OCI-LY1 (cell line): ENCODE results near the gene REPS2.

ENCODE experiments used
- H2AFZ ChIP-seq: fragments of 200-600 bp; sonication (generic), shearing (Covaris generic); 2 replicates; pipeline ENCODE4 v1.6.0; 2014; ENCODE audit warnings: antibody characterized with exemption, mild to moderate bottlenecking, low read length
- H3F3A ChIP-seq: fragments of 200-600 bp; sonication (generic), shearing (Covaris generic); 2 replicates; pipeline ENCODE4 v1.6.0; 2014; ENCODE audit warnings: mild to moderate bottlenecking, antibody characterized with exemption, low read length, moderate library complexity; ENCODE audit not compliant: insufficient read depth
- H3K27ac ChIP-seq: fragments of 200-600 bp; sonication (generic); 2 replicates; pipeline ENCODE4 v1.5.1; 2014; ENCODE audit warnings: low read length, mixed run types, mild to moderate bottlenecking, low read depth; ENCODE audit not compliant: poor library complexity, severe bottlenecking
- H3K27me3 ChIP-seq: fragments of 200-600 bp; sonication (generic); 2 replicates; pipeline ENCODE4 v1.6.0; 2014; ENCODE audit warnings: antibody characterized with exemption, mild to moderate bottlenecking, low read length, moderate library complexity; ENCODE audit not compliant: insufficient read depth
- H3K36me3 ChIP-seq: fragments of 200-600 bp; sonication (generic); 2 replicates; pipeline ENCODE4 v1.6.1; 2014; ENCODE audit warnings: mild to moderate bottlenecking, antibody characterized with exemption, low read length, moderate library complexity, mixed read lengths; ENCODE audit not compliant: insufficient read depth
- H3K4me1 ChIP-seq: fragments of 200-600 bp; sonication (generic); 2 replicates; pipeline ENCODE4 v1.5.1; 2014; ENCODE audit warnings: mild to moderate bottlenecking, low read length, moderate library complexity; ENCODE audit not compliant: insufficient read depth, severe bottlenecking
- H3K4me2 ChIP-seq: fragments of 200-600 bp; sonication (generic), shearing (Covaris generic); 2 replicates; pipeline ENCODE4 v1.6.1; 2014; ENCODE audit warnings: low read length
- H3K4me3 ChIP-seq: fragments of 200-600 bp; sonication (generic); 2 replicates; pipeline ENCODE4 v1.5.1; 2014; ENCODE audit warnings: low read length, low read depth, mild to moderate bottlenecking, mixed read lengths; ENCODE audit not compliant: poor library complexity, severe bottlenecking
- H3K79me2 ChIP-seq: fragments of 200-600 bp; shearing (Covaris generic); 2 replicates; pipeline ENCODE4 v1.6.1; 2016; ENCODE audit warnings: mixed run types, low read length, mixed read lengths; ENCODE audit not compliant: insufficient read depth
- H3K9ac ChIP-seq: fragments of 200-600 bp; sonication (generic), shearing (Covaris generic); 2 replicates; pipeline ENCODE4 v1.6.1; 2014; ENCODE audit warnings: mild to moderate bottlenecking, low read length, mixed read lengths
- H3K9me2 ChIP-seq: fragments of 200-600 bp; sonication (generic), shearing (Covaris generic); 2 replicates; pipeline ENCODE4 v1.6.1; 2014; ENCODE audit warnings: low read depth, mild to moderate bottlenecking, low read length, mixed read lengths
- H3K9me3 ChIP-seq: fragments of 200-600 bp; shearing (Covaris generic); 2 replicates; pipeline ENCODE4 v1.6.1; 2014; ENCODE audit warnings: low read length, mixed read lengths
- H4K20me1 ChIP-seq: fragments of 200-600 bp; sonication (generic), shearing (Covaris generic); 2 replicates; pipeline ENCODE4 v1.6.0; 2016; ENCODE audit warnings: mild to moderate bottlenecking, low read length; ENCODE audit not compliant: insufficient read depth
- EZH2 ChIP-seq: fragments of 200-600 bp; sonication (generic), shearing (Covaris generic); IDR thresholded peaks from 2 replicates; pipeline ENCODE4 v1.8.0; 2017; ENCODE audit warnings: borderline replicate concordance, mixed run types, mild to moderate bottlenecking, antibody characterized with exemption, low read length, moderate library complexity, mixed read lengths
- TF ChIP-seq, protein P1 (sequence below): fragments of 200-600 bp; sonication (generic), shearing (Covaris generic); IDR thresholded peaks from 2 replicates; pipeline ENCODE4 v1.5.1; 2017; ENCODE audit warnings: mild to moderate bottlenecking, antibody characterized with exemption, low read length, moderate library complexity, mixed read lengths

REPS2 gene

DNA sequence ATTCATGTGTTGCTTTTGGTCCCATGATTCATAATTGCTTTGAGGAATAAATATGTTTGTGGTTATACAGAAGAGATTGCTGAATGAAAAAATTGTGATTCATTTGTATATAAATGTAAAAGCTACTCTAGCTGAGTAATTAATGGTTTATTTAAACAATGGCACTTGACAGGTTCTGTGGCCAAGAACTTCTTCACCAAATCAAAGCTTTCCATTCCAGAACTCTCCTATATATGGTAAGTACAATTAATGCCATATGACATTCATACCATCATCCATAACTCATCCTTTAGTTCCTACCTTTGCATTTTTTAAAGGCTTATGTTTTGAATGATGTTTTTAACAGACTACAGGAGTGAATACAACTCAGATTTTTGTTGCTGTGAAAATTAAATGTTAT, 105.8 kb downstream of the REPS2 start:
- Histone ChIP-seq H3K9me3 (no peaks in the 10 kb centered on the region), H3K4me3 (no peak overlapping the region), H3K9ac (no peak overlapping the region), H3K9me2 (no peaks in the 10 kb centered on the region), H3K79me2 (no peaks in the 10 kb centered on the region), H3K4me1 (no peaks in the 10 kb centered on the region), H2AFZ (no peak overlapping the region), H3K27me3 (no peaks in the 10 kb centered on the region), H3K27ac (no peak overlapping the region), H3F3A (no peaks in the 10 kb centered on the region), H3K4me2 (no peak overlapping the region), H4K20me1 (no peaks in the 10 kb centered on the region), H3K36me3 (no peaks in the 10 kb centered on the region)
- no peak for TF ChIP-seq EZH2
- TF ChIP-seq, protein P1, sequence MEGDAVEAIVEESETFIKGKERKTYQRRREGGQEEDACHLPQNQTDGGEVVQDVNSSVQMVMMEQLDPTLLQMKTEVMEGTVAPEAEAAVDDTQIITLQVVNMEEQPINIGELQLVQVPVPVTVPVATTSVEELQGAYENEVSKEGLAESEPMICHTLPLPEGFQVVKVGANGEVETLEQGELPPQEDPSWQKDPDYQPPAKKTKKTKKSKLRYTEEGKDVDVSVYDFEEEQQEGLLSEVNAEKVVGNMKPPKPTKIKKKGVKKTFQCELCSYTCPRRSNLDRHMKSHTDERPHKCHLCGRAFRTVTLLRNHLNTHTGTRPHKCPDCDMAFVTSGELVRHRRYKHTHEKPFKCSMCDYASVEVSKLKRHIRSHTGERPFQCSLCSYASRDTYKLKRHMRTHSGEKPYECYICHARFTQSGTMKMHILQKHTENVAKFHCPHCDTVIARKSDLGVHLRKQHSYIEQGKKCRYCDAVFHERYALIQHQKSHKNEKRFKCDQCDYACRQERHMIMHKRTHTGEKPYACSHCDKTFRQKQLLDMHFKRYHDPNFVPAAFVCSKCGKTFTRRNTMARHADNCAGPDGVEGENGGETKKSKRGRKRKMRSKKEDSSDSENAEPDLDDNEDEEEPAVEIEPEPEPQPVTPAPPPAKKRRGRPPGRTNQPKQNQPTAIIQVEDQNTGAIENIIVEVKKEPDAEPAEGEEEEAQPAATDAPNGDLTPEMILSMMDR, result no peak

DNA sequence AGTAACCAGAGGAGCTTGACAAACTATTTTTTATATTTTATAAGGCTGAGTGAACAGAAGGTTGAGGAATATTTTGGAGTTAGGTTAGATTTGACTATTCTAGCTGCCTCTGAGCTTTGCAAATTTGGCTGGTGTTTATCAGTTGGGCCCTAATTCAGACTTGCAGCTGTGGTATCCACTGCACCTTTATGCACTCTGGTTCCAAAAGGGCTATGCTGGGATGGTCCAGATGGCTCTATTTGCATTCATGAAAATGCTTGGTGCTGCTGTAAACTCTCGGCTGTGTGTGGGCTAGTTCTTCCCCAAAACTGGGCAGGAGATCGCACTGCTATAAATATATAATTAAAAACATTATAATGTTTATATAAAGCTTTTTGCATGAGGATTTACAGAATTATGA, 106.3 kb downstream of the REPS2 start:
- no peak for TF ChIP-seq EZH2
- TF ChIP-seq, protein P1, result no peak
- Histone ChIP-seq H3K79me2 (no peaks in the 10 kb centered on the region), H3K9me2 (no peaks in the 10 kb centered on the region), H3K27me3 (no peaks in the 10 kb centered on the region), H2AFZ (no peak overlapping the region), H3K4me2 (no peak overlapping the region), H3K4me3 (no peak overlapping the region), H3K36me3 (no peaks in the 10 kb centered on the region), H3K9ac (no peak overlapping the region), H3K27ac (no peak overlapping the region), H3K4me1 (no peaks in the 10 kb centered on the region), H3F3A (no peaks in the 10 kb centered on the region), H4K20me1 (no peaks in the 10 kb centered on the region), H3K9me3 (no peaks in the 10 kb centered on the region)

DNA sequence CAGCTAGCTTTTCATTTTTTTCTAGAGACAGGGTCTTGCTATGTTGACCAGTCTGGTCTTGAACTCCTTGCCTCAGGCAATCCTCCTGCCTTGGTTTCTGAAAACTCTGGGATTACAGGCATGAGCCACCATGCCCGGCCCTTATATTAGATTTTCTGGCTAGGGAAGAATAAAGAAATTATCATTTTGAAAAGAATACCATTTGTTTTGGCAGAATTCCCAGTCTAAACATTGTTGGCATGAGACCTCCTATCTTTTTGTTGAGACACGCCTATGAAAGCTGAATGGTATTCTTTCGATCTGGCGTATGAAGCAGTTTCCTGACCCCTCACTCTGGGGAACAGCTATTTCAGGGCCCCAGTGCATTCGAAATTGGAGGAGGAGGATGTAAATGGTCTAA, 107.0 kb downstream of the REPS2 start:
- no peak overlapping the region for H3K4me2 ChIP-seq
- H3K27me3 ChIP-seq, result no peaks in the 10 kb centered on the region
- H3K79me2 ChIP-seq, result no peaks in the 10 kb centered on the region

More for the DNA sequence above, 107.0 kb downstream of the REPS2 start:
- Histone ChIP-seq H3K9me2 (no peaks in the 10 kb centered on the region), H3K9me3 (no peaks in the 10 kb centered on the region), H3F3A (no peaks in the 10 kb centered on the region), H2AFZ (no peak overlapping the region), H4K20me1 (no peaks in the 10 kb centered on the region), H3K27ac (no peak overlapping the region), H3K36me3 (no peaks in the 10 kb centered on the region), H3K4me1 (no peaks in the 10 kb centered on the region), H3K4me3 (no peak overlapping the region), H3K9ac (no peak overlapping the region)
- TF ChIP-seq, protein P1, result no peak
- TF ChIP-seq EZH2, result no peak
